ENCODE results near the gene LRIG1.

The LRIG1 gene

GRCh38 chr3:66405701-66406091 lies 95.1 kb downstream of the LRIG1 start:
- DNase-seq, result no peak
- CTCF ChIA-PET, result interaction anchor here (5.0 to 7.9 kb wide), 2 partner anchors 411 to 417 kb away, joined by 30 to 107 read pairs; no protein-coding TSS in a partner anchor
- 97% methylated on average over 10 of the region's 11 CpGs for WGBS (ENCODE audit: insufficient coverage)
- Histone ChIP-seq H3K4me1 (ENCODE audit: control extremely low read depth in 1 of 4, control insufficient read depth in 4 of 4, insufficient read depth in 4 of 4, low read length in 3 of 4) (no peaks in the 10 kb centered on the region), H3K27me3 (replicated peaks in 2 of 5; ENCODE audit: control insufficient read depth in 4 of 5, insufficient read depth in 5 of 5, low read length in 4 of 5) (no peaks in the 10 kb centered on the region), H3K4me3 (ENCODE audit: control insufficient read depth in 1 of 7, extremely low read depth in 1 of 7, insufficient read depth in 4 of 7, low read depth in 2 of 7, low read length in 6 of 7) (no peak overlapping the region), H3K36me3 (ENCODE audit: control insufficient read depth in 4 of 4, insufficient read depth in 4 of 4, low read length in 3 of 4) (peaks cover 0 to 34% (median 3%) of the 10 kb centered on the region in 4 experiments), H3K27ac (ENCODE audit: insufficient read depth in 1 of 2, low read depth in 1 of 2, low read length in 2 of 2, poor library complexity in 1 of 2, severe bottlenecking in 2 of 2) (no peak overlapping the region), H3K9me3 (ENCODE audit: control extremely low read depth in 1 of 5, control insufficient read depth in 4 of 5, insufficient read depth in 2 of 5, low read depth in 1 of 5, low read length in 4 of 5) (no peaks in the 10 kb centered on the region)
- POLR2A ChIA-PET, result no interaction called here

GRCh38 chr3:66404903-66405700 lies 95.7 kb downstream of the LRIG1 start:
- Histone ChIP-seq H3K27me3 (replicated peaks in 2 of 5; ENCODE audit: control insufficient read depth in 4 of 5, insufficient read depth in 5 of 5, low read length in 4 of 5) (no peaks in the 10 kb centered on the region), H3K9me3 (ENCODE audit: control extremely low read depth in 1 of 5, control insufficient read depth in 4 of 5, insufficient read depth in 2 of 5, low read depth in 1 of 5, low read length in 4 of 5) (no peaks in the 10 kb centered on the region), H3K4me3 (ENCODE audit: control insufficient read depth in 1 of 7, extremely low read depth in 1 of 7, insufficient read depth in 4 of 7, low read depth in 2 of 7, low read length in 6 of 7) (no peak overlapping the region), H3K4me1 (ENCODE audit: control extremely low read depth in 1 of 4, control insufficient read depth in 4 of 4, insufficient read depth in 4 of 4, low read length in 3 of 4) (no peaks in the 10 kb centered on the region), H3K27ac (ENCODE audit: insufficient read depth in 1 of 2, low read depth in 1 of 2, low read length in 2 of 2, poor library complexity in 1 of 2, severe bottlenecking in 2 of 2) (no peak overlapping the region), H3K36me3 (ENCODE audit: control insufficient read depth in 4 of 4, insufficient read depth in 4 of 4, low read length in 3 of 4) (peaks cover 0 to 31% (median 3%) of the 10 kb centered on the region in 4 experiments)
- WGBS (ENCODE audit: insufficient coverage), result 97% methylated on average over 27 of the region's 32 CpGs
- POLR2A ChIA-PET, result no interaction called here
- CTCF ChIA-PET, result interaction anchor here (0.9 to 7.9 kb wide), 3 partner anchors 76 to 417 kb away, joined by 3 to 107 read pairs (median 30); no protein-coding TSS in a partner anchor
- DNase-seq, result no peak

GRCh38 chr3:66404197-66404596 lies 96.6 kb downstream of the LRIG1 start:
- WGBS (ENCODE audit: insufficient coverage), result 87% methylated on average over 12 of the region's 15 CpGs
- no peak for DNase-seq
- Histone ChIP-seq H3K9me3 (ENCODE audit: control extremely low read depth in 1 of 5, control insufficient read depth in 4 of 5, insufficient read depth in 2 of 5, low read depth in 1 of 5, low read length in 4 of 5) (no peaks in the 10 kb centered on the region), H3K27me3 (replicated peaks in 2 of 5; ENCODE audit: control insufficient read depth in 4 of 5, insufficient read depth in 5 of 5, low read length in 4 of 5) (no peaks in the 10 kb centered on the region), H3K36me3 (ENCODE audit: control insufficient read depth in 4 of 4, insufficient read depth in 4 of 4, low read length in 3 of 4) (peaks cover 0 to 24% (median 4%) of the 10 kb centered on the region in 4 experiments), H3K4me1 (ENCODE audit: control extremely low read depth in 1 of 4, control insufficient read depth in 4 of 4, insufficient read depth in 4 of 4, low read length in 3 of 4) (no peaks in the 10 kb centered on the region), H3K27ac (ENCODE audit: insufficient read depth in 1 of 2, low read depth in 1 of 2, low read length in 2 of 2, poor library complexity in 1 of 2, severe bottlenecking in 2 of 2) (no peak overlapping the region), H3K4me3 (ENCODE audit: control insufficient read depth in 1 of 7, extremely low read depth in 1 of 7, insufficient read depth in 4 of 7, low read depth in 2 of 7, low read length in 6 of 7) (no peak overlapping the region)
- ChIA-PET CTCF (interaction anchor here (0.9 to 7.9 kb wide), 3 partner anchors 75 to 413 kb away, joined by 3 to 107 read pairs (median 3); no protein-coding TSS in a partner anchor), POLR2A (no interaction called here)

GRCh38 chr3:66403323-66403990 lies 97.4 kb downstream of the LRIG1 start:
- Histone ChIP-seq H3K27me3 (replicated peaks in 2 of 5; ENCODE audit: control insufficient read depth in 4 of 5, insufficient read depth in 5 of 5, low read length in 4 of 5) (no peaks in the 10 kb centered on the region), H3K4me1 (ENCODE audit: control extremely low read depth in 1 of 4, control insufficient read depth in 4 of 4, insufficient read depth in 4 of 4, low read length in 3 of 4) (no peaks in the 10 kb centered on the region), H3K4me3 (ENCODE audit: control insufficient read depth in 1 of 7, extremely low read depth in 1 of 7, insufficient read depth in 4 of 7, low read depth in 2 of 7, low read length in 6 of 7) (no peak overlapping the region), H3K27ac (ENCODE audit: insufficient read depth in 1 of 2, low read depth in 1 of 2, low read length in 2 of 2, poor library complexity in 1 of 2, severe bottlenecking in 2 of 2) (no peak overlapping the region), H3K9me3 (ENCODE audit: control extremely low read depth in 1 of 5, control insufficient read depth in 4 of 5, insufficient read depth in 2 of 5, low read depth in 1 of 5, low read length in 4 of 5) (no peaks in the 10 kb centered on the region), H3K36me3 (ENCODE audit: control insufficient read depth in 4 of 4, insufficient read depth in 4 of 4, low read length in 3 of 4) (peaks cover 0 to 25% (median 4%) of the 10 kb centered on the region in 4 experiments)
- DNase-seq, result no peak
- ChIA-PET CTCF (interaction anchor here (1.1 kb wide), 1 partner anchor 407 kb away, joined by 3 read pairs; no protein-coding TSS in a partner anchor), POLR2A (no interaction called here)
- WGBS (ENCODE audit: insufficient coverage), result 94% methylated on average over 11 of the region's 13 CpGs

GRCh38 chr3:66402596-66403290 lies 98.1 kb downstream of the LRIG1 start:
- Histone ChIP-seq H3K4me1 (ENCODE audit: control extremely low read depth in 1 of 4, control insufficient read depth in 4 of 4, insufficient read depth in 4 of 4, low read length in 3 of 4) (no peaks in the 10 kb centered on the region), H3K27ac (ENCODE audit: insufficient read depth in 1 of 2, low read depth in 1 of 2, low read length in 2 of 2, poor library complexity in 1 of 2, severe bottlenecking in 2 of 2) (no peak overlapping the region), H3K36me3 (ENCODE audit: control insufficient read depth in 4 of 4, insufficient read depth in 4 of 4, low read length in 3 of 4) (peaks cover 0 to 31% (median 4%) of the 10 kb centered on the region in 4 experiments), H3K27me3 (replicated peaks in 2 of 5; ENCODE audit: control insufficient read depth in 4 of 5, insufficient read depth in 5 of 5, low read length in 4 of 5) (no peaks in the 10 kb centered on the region), H3K4me3 (ENCODE audit: control insufficient read depth in 1 of 7, extremely low read depth in 1 of 7, insufficient read depth in 4 of 7, low read depth in 2 of 7, low read length in 6 of 7) (no peak overlapping the region), H3K9me3 (ENCODE audit: control extremely low read depth in 1 of 5, control insufficient read depth in 4 of 5, insufficient read depth in 2 of 5, low read depth in 1 of 5, low read length in 4 of 5) (no peaks in the 10 kb centered on the region)
- ChIA-PET CTCF (no interaction called here), POLR2A (no interaction called here)
- no peak for DNase-seq
- 100% methylated on average over 11 of the region's 13 CpGs for WGBS (ENCODE audit: insufficient coverage)

- Histone ChIP-seq H3K4me3 (ENCODE audit: control insufficient read depth in 1 of 7, extremely low read depth in 1 of 7, insufficient read depth in 4 of 7, low read depth in 2 of 7, low read length in 6 of 7) (no peak overlapping the region), H3K27me3 (replicated peaks in 2 of 5; ENCODE audit: control insufficient read depth in 4 of 5, insufficient read depth in 5 of 5, low read length in 4 of 5) (no peaks in the 10 kb centered on the region), H3K36me3 (ENCODE audit: control insufficient read depth in 4 of 4, insufficient read depth in 4 of 4, low read length in 3 of 4) (peaks cover 0 to 35% (median 4%) of the 10 kb centered on the region in 4 experiments), H3K27ac (ENCODE audit: insufficient read depth in 1 of 2, low read depth in 1 of 2, low read length in 2 of 2, poor library complexity in 1 of 2, severe bottlenecking in 2 of 2) (no peak overlapping the region), H3K4me1 (ENCODE audit: control extremely low read depth in 1 of 4, control insufficient read depth in 4 of 4, insufficient read depth in 4 of 4, low read length in 3 of 4) (no peaks in the 10 kb centered on the region), H3K9me3 (ENCODE audit: control extremely low read depth in 1 of 5, control insufficient read depth in 4 of 5, insufficient read depth in 2 of 5, low read depth in 1 of 5, low read length in 4 of 5) (no peaks in the 10 kb centered on the region)
- WGBS (ENCODE audit: insufficient coverage), result 97% methylated on average over 19 of the region's 20 CpGs
- DNase-seq, result no peak
- POLR2A ChIA-PET, result no interaction called here
- CTCF ChIA-PET, result interaction anchor here (0.9 to 1.2 kb wide), 3 partner anchors 34 to 420 kb away, joined by 3 to 4 read pairs (median 3); no protein-coding TSS in a partner anchor
Observed at GRCh38 chr3:66401675-66402491, 98.9 kb downstream of the LRIG1 start.
